ENCODE measurements around the gene FAM72B.
"Not testable (repeated sequence)": the region's sequence is repeated elsewhere in the genome, so short reads cannot be mapped to it uniquely, and the experiment has no call there.

Gene FAM72B

DNA sequence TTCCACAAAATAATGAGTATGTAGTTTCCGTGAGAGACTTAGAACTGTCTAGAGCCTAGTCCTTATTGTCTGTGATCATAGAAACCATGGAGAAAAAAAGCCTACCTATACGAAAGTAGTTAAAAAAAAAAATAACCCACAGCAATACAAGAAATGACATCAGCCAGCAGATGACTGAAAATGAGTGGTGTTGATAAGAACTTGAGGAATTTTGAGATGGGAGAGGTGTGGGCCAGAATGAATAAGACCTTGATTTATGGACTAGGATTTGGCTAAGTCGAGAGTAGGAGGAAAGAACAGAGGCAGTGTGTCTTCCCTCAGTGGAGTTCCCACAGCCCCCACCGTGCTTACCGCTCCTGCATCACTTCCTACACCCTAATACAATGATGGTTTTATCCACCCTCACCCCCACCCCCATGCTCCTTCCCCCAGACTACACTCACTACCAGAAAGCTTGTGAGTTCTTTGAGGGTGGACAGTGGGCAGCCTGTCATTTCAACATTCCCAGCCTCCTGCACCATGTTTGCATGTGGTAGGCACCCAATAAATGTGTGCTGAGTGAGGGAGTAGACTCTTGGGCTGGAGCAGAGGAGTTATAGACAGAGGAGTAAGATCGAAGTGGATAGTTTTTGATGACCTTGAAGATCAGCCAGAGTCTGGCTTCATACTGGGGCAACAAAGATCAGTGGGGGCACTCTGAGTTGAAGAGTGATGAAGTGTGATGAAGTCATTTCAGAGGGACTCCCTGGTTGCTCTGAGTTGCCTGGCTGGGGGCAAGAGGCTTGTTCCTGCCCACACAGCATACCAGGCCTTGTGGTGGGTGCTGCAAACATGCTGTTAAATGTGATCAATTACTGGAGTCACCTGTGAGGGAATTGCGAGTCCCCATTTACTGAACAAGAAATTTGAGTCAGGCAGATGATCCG, 21.9 kb upstream of the FAM72B start:
- H3K4me3 ChIP-seq (ENCODE audit: low read length); H4K8ac ChIP-seq (ENCODE audit: low read depth, low read length); H2BK120ac ChIP-seq (ENCODE audit: low read depth, low read length); H3K56ac ChIP-seq (ENCODE audit: low read length); H3K4me2 ChIP-seq (ENCODE audit: low read length); H2AK5ac ChIP-seq (ENCODE audit: low read length); H3K79me2 ChIP-seq (ENCODE audit: control insufficient read depth, insufficient read depth, low read length); H3K4ac ChIP-seq (ENCODE audit: low read depth, low read length); DNase-seq; H3K23ac ChIP-seq (ENCODE audit: low read length); H2BK15ac ChIP-seq (replicated peaks; ENCODE audit: low read depth); H3K9ac ChIP-seq (ENCODE audit: low read length); H3K4me1 ChIP-seq (ENCODE audit: control insufficient read depth, low read depth, low read length); H3K18ac ChIP-seq (ENCODE audit: low read length); H3K27ac ChIP-seq (ENCODE audit: low read depth, low read length); H4K5ac ChIP-seq (ENCODE audit: low read length); H3K36me3 ChIP-seq (ENCODE audit: control insufficient read depth, insufficient read depth, low read length); H3K79me1 ChIP-seq (ENCODE audit: low read length); H2BK5ac ChIP-seq (ENCODE audit: low read length); H3K27me3 ChIP-seq (ENCODE audit: insufficient read depth, low read length, poor library complexity): not testable (repeated sequence)
- WGBS (ENCODE audit: extremely low coverage, insufficient coverage, low lambda C conversion rate) = no CpG with 5 or more reads among the region's 8 CpGs

DNA sequence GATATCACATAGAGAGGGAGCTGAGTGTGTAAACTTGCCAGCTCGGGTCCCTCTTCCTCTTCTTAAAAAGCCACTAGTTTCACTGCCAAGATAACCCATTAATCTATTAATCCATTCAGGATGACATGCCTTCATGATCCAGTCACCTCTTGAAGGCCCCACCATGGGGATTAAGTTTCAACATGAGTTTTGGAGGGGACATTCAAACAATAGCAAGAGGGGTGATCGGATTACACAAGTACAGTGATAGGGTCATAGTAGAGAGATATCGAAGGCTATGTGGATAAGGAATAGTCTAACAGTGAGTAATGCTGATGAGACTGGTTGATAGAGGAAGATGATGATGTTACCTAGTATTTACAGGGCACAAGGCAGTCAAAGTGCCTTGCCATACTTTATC, 18.8 kb upstream of the FAM72B start:
- H3K23ac ChIP-seq (ENCODE audit: low read length); H3K27me3 ChIP-seq (ENCODE audit: insufficient read depth, low read length, poor library complexity); H3K56ac ChIP-seq (ENCODE audit: low read length); H4K5ac ChIP-seq (ENCODE audit: low read length); H3K79me2 ChIP-seq (ENCODE audit: control insufficient read depth, insufficient read depth, low read length); H2BK5ac ChIP-seq (ENCODE audit: low read length); H3K36me3 ChIP-seq (ENCODE audit: control insufficient read depth, insufficient read depth, low read length); H3K4ac ChIP-seq (ENCODE audit: low read depth, low read length); H3K79me1 ChIP-seq (ENCODE audit: low read length); H2AK5ac ChIP-seq (ENCODE audit: low read length); H3K18ac ChIP-seq (ENCODE audit: low read length); DNase-seq; H3K9ac ChIP-seq (ENCODE audit: low read length); H3K4me2 ChIP-seq (ENCODE audit: low read length); H2BK120ac ChIP-seq (ENCODE audit: low read depth, low read length); H3K4me1 ChIP-seq (ENCODE audit: control insufficient read depth, low read depth, low read length); H3K4me3 ChIP-seq (ENCODE audit: low read length); H2BK15ac ChIP-seq (replicated peaks; ENCODE audit: low read depth); H4K8ac ChIP-seq (ENCODE audit: low read depth, low read length); H3K27ac ChIP-seq (ENCODE audit: low read depth, low read length): not testable (repeated sequence)
- WGBS (ENCODE audit: extremely low coverage, insufficient coverage, low lambda C conversion rate) = no CpG with 5 or more reads among the region's 3 CpGs

DNA sequence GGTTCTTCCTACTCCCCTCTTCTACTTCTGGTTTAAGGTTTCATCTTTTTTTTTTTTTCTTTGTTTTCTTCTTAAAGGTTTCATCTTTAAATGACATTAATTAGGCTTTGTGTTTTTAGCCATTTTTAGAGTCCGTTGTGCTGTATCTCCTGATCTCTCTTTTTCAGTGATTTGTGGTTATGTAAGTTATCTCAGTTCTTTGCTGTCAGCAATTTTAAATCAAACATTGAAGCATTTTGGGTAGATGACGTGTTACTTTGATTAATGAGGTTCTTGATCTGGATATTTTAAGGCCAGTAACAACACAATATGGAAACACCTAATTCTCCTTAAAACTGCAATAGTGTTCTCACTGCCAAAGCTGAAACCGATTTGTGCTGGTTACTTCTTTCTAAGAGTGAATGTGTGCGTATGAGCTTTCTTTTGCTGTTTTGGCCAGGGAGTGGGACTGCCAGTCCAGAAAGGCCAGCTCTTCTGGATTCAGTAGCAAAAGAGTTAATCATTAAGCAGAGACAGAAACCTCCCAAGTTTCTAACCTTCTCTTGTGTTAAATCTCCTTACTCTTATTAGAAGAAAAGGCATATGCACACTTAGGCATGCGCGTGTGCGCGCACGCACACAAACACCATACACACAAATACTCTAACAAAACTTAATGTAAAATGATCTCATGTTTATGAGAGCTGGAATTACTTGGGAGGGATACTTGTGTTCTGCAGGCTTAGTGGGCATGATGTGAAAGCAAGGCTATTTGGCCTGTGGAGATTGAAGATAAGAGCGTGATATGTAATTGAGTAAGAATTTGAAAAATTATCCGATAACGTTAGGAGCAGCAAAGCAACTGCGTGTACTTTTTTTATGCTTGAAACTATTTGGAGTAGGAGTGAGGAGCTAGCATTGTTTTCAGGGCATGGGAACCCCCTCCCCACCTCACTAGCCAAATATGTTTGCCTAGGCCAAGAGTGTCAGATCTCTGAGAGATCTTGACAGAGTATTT, 17.1 kb upstream of the FAM72B start:
- H3K4ac ChIP-seq (ENCODE audit: low read depth, low read length); H3K4me1 ChIP-seq (ENCODE audit: control insufficient read depth, low read depth, low read length); H2BK5ac ChIP-seq (ENCODE audit: low read length); H2AK5ac ChIP-seq (ENCODE audit: low read length); H4K8ac ChIP-seq (ENCODE audit: low read depth, low read length); H3K79me1 ChIP-seq (ENCODE audit: low read length); H3K4me3 ChIP-seq (ENCODE audit: low read length); H3K79me2 ChIP-seq (ENCODE audit: control insufficient read depth, insufficient read depth, low read length); H3K18ac ChIP-seq (ENCODE audit: low read length); H3K23ac ChIP-seq (ENCODE audit: low read length); H2BK15ac ChIP-seq (replicated peaks; ENCODE audit: low read depth); H3K36me3 ChIP-seq (ENCODE audit: control insufficient read depth, insufficient read depth, low read length); H3K27me3 ChIP-seq (ENCODE audit: insufficient read depth, low read length, poor library complexity); H3K9ac ChIP-seq (ENCODE audit: low read length); DNase-seq; H3K4me2 ChIP-seq (ENCODE audit: low read length); H2BK120ac ChIP-seq (ENCODE audit: low read depth, low read length); H4K5ac ChIP-seq (ENCODE audit: low read length); H3K56ac ChIP-seq (ENCODE audit: low read length); H3K27ac ChIP-seq (ENCODE audit: low read depth, low read length): not testable (repeated sequence)
- no CpG with 5 or more reads among the region's 13 CpGs for WGBS (ENCODE audit: extremely low coverage, insufficient coverage, low lambda C conversion rate)

DNA sequence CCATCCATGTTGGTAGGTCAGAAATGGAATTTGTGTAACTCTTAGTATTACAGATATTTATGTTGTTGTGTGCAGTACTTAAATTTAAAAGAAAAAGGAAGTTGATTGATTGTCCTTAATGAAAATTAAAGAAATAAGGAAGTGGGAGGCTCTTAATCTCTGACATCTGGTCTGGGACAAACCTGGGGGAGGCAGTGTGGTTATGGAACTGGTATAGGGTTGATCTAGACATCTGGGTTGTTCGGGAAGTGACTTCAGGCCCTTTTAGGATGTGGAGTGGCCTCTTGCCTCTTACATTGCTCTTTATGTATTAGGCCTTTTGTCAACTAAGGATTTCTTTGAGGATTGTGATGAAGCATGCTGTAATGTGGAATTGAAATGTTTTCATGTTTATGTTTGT, 16.1 kb upstream of the FAM72B start:
- WGBS (ENCODE audit: extremely low coverage, insufficient coverage, low lambda C conversion rate) = no CpG with 5 or more reads among the region's 1 CpG
- not testable (repeated sequence) for H2BK5ac ChIP-seq (ENCODE audit: low read length); H3K4me1 ChIP-seq (ENCODE audit: control insufficient read depth, low read depth, low read length); H4K5ac ChIP-seq (ENCODE audit: low read length); H3K27me3 ChIP-seq (ENCODE audit: insufficient read depth, low read length, poor library complexity); H4K8ac ChIP-seq (ENCODE audit: low read depth, low read length); H3K4me3 ChIP-seq (ENCODE audit: low read length); H3K23ac ChIP-seq (ENCODE audit: low read length); H3K36me3 ChIP-seq (ENCODE audit: control insufficient read depth, insufficient read depth, low read length); H3K4ac ChIP-seq (ENCODE audit: low read depth, low read length); H3K4me2 ChIP-seq (ENCODE audit: low read length); H3K27ac ChIP-seq (ENCODE audit: low read depth, low read length); H3K79me2 ChIP-seq (ENCODE audit: control insufficient read depth, insufficient read depth, low read length); H2AK5ac ChIP-seq (ENCODE audit: low read length); H3K9ac ChIP-seq (ENCODE audit: low read length); DNase-seq; H3K79me1 ChIP-seq (ENCODE audit: low read length); H2BK15ac ChIP-seq (replicated peaks; ENCODE audit: low read depth); H3K18ac ChIP-seq (ENCODE audit: low read length); H3K56ac ChIP-seq (ENCODE audit: low read length); H2BK120ac ChIP-seq (ENCODE audit: low read depth, low read length)

- not testable (repeated sequence) for H3K4me3 ChIP-seq (ENCODE audit: low read length); H3K23ac ChIP-seq (ENCODE audit: low read length); H4K8ac ChIP-seq (ENCODE audit: low read depth, low read length); H3K18ac ChIP-seq (ENCODE audit: low read length); DNase-seq; H2BK5ac ChIP-seq (ENCODE audit: low read length); H3K9ac ChIP-seq (ENCODE audit: low read length); H3K4me2 ChIP-seq (ENCODE audit: low read length); H3K27me3 ChIP-seq (ENCODE audit: insufficient read depth, low read length, poor library complexity); H3K4ac ChIP-seq (ENCODE audit: low read depth, low read length); H3K27ac ChIP-seq (ENCODE audit: low read depth, low read length); H3K4me1 ChIP-seq (ENCODE audit: control insufficient read depth, low read depth, low read length); H3K56ac ChIP-seq (ENCODE audit: low read length); H4K5ac ChIP-seq (ENCODE audit: low read length); H3K79me1 ChIP-seq (ENCODE audit: low read length); H3K36me3 ChIP-seq (ENCODE audit: control insufficient read depth, insufficient read depth, low read length); H2BK120ac ChIP-seq (ENCODE audit: low read depth, low read length); H3K79me2 ChIP-seq (ENCODE audit: control insufficient read depth, insufficient read depth, low read length); H2AK5ac ChIP-seq (ENCODE audit: low read length); H2BK15ac ChIP-seq (replicated peaks; ENCODE audit: low read depth)
- whole genome bisulfite sequencing (ENCODE audit: extremely low coverage, insufficient coverage, low lambda C conversion rate) = no CpG with 5 or more reads among the region's 3 CpGs
These were observed 15.6 kb upstream of the FAM72B start for GRCh38 chr1:121199763-121200162.

Data from mesendoderm (in vitro differentiated cells).